ENCODE data around the gene NR1H3.

Gene NR1H3

GRCh38 chr11:47244448-47245350, 13.1 kb upstream of the NR1H3 start:
- DNase-seq (ENCODE audit: low read depth in 3 of 3): no peak

- no peak for DNase-seq (ENCODE audit: low read depth in 3 of 3)
Measured at GRCh38 chr11:47245611-47246357, 12.0 kb upstream of the NR1H3 start.

DNA sequence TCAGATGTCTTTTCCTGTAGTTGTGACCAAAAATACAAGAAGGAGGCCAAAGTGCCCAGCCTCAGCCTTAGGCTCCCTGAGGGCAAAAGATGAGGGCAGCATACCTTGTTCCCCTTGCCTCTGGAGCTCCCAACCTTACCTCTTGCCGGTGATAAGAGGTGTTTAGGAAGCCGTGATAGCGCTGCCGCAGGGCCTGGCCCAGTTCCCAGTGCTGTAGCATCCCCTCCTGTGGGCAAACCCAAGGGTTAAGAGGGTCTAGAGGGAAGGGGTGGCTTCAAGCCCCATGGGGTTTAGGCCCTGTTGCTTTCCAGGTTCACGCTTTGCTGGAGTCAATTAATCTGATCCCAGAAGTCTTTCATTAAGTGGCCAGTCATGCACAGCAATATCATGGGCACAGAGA, 10.3 kb upstream of the NR1H3 start:
- DNase-seq (ENCODE audit: low read depth in 3 of 3): no peak

GRCh38 chr11:47248304-47248663, 9.5 kb upstream of the NR1H3 start:
- no peak for DNase-seq (ENCODE audit: low read depth in 3 of 3)

DNA sequence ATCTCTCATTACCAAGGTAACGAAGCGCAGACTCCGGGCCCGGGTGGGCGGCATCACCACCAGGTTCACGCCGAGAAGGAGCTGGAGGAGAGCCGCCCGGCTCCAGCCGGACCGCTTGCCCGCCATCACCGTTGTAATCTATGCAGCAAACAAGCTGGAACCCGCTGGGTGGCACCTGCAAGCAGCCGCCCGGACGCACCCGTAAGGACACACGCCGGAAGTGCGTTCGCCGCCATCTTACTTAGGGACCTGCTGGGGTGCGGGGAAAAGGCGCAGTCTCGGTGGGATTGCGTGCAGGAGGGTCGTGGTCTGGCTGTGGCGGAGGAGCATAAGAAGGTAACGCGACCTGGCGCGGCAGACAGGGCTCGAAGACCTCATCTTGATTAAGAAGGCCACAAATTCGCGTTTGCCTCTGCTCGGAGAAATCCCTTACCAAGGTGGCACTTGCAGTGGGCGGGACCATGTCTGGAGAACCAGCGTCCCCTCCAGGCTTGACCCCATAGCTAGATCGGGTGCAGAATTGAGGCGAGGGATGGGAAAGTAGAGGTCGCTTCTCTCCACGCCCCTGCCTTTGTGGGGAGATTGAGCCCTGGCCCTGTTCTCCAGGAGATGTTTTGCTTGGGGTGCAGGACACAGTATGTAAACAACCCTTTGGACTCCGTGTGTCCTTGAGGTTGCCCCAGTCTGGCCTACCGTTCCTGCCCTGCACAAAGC, 9.0 kb upstream of the NR1H3 start, which contains the start of gene ACP2:
TSS of gene ACP2 (minus strand) at position 151 of the 714 bp plus-strand sequence. CDS start at position 126, 25 bp downstream.
- peak; percentile 75 to 83 (median 81) for DNase-seq (ENCODE audit: low read depth in 3 of 3)

GRCh38 chr11:47249378-47249715, 8.4 kb upstream of the NR1H3 start:
- DNase-seq (ENCODE audit: low read depth in 3 of 3): no peak

GRCh38 chr11:47251751-47252150, 6.0 kb upstream of the NR1H3 start:
- DNase-seq (ENCODE audit: low read depth in 3 of 3): no peak

DNA sequence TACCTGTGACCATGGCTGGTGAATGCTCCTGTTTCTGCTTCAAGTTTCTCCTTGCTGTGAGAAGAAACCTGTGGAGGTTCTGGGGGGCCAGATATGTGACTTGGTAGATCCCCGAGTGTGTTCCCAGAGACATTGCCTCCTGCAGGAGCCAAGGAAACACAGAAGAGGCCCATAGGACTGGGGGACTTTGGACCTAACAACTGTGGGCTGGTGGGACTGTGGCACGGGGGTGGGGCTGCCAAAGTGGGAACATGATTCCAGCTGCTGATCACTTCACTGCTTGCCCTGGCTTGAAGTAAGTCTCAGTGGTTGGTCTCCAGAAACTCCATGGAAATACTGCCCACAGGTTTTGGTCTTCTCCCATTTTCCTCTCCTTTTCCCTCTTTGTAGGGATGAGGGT, 4.1 kb upstream of the NR1H3 start:
- no peak for DNase-seq (ENCODE audit: low read depth in 3 of 3)

DNA sequence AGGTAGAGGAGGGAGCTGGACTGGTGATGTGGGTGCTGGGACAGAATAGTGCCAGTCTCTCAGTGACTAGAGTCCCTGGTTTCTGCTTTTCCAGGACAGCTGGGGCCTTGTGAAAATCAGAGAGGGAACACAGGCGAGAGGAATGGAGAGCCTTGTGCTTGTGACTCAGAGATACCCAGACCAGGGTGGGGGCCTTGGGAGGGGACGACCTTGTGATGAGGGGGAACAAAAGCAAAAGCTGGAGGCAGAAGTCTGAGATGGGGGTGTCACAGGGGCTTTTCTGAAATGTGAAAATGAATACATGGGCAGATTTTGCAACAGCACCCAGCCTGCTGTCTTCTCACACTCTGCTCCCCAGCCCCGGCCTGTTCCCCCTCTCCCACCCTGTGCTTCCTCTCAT, 3.4 kb upstream of the NR1H3 start:
- no peak for DNase-seq (ENCODE audit: low read depth in 3 of 3)

- DNase-seq (ENCODE audit: low read depth in 3 of 3): no peak
Measured at GRCh38 chr11:47256374-47256773, 1.4 kb upstream of the NR1H3 start.

DNA sequence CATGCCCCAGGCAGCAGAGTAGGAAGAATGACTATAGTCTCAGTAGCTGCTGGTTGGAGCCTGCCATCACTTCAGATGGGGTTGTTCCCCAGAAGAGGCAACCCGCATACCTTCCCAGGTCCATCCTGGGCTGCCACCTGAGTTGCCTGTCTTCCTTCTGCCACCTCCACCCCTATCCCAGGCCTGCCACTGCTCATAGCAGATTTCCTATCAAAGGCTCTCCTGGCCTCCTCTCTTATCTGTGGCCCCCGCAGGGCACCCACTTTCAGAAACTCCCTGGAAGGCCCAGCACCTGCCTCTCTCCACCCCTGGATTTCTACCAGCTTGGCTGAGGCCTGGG, 649 bp upstream of the NR1H3 start:
- DNase-seq (ENCODE audit: low read depth in 3 of 3): no peak

- no peak for DNase-seq (ENCODE audit: low read depth in 3 of 3)
Measured at GRCh38 chr11:47258317-47258902, 614 bp downstream of the NR1H3 start.

DNA sequence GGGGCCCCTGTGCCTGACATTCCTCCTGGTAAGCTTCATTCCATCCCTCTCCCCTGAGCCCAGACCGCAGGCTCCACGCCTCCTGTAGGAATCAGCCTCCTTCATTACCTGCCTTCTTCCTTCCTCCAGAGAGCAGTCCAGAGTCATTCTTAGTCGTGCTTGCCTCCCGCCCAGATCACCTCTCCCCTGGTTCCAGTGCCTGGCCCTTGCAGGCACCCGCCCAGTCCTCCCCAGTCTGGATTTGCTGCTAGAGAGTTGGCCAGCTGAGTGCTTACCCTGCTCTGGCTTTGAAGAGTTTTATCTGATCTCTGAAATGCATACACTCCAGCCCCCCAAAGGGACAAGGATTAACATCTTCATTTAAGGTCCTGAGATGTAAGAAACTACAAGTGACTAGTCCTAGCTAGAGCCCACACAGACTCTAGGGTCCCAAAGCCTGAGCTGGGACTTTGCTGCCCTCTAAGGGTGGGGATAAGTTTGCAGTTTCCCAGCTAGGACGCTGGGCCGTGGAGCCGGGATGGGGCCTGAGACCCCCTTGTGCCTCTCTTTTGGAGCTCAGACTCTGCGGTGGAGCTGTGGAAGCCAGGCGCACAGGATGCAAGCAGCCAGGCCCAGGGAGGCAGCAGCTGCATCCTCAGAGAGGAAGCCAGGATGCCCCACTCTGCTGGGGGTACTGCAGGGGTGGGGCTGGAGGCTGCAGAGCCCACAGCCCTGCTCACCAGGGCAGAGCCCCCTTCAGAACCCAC, 1.6 kb downstream of the NR1H3 start:
- no peak for DNase-seq (ENCODE audit: low read depth in 3 of 3)

GRCh38 chr11:47260366-47260765, 2.6 kb downstream of the NR1H3 start:
- no peak for DNase-seq (ENCODE audit: low read depth in 3 of 3)

DNA sequence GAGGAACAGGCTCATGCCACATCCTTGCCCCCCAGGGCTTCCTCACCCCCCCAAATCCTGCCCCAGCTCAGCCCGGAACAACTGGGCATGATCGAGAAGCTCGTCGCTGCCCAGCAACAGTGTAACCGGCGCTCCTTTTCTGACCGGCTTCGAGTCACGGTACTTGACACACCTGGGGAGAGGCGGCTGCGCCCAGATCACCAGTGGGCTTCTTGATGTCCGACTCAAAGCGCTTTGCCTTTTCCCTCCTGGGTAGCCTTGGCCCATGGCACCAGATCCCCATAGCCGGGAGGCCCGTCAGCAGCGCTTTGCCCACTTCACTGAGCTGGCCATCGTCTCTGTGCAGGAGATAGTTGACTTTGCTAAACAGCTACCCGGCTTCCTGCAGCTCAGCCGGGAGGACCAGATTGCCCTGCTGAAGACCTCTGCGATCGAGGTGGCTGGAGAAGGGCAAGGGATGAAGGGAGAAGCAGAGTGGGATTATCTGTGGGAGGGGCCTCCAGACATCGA, 3.5 kb downstream of the NR1H3 start:
- DNase-seq (ENCODE audit: low read depth in 3 of 3): no peak

DNA sequence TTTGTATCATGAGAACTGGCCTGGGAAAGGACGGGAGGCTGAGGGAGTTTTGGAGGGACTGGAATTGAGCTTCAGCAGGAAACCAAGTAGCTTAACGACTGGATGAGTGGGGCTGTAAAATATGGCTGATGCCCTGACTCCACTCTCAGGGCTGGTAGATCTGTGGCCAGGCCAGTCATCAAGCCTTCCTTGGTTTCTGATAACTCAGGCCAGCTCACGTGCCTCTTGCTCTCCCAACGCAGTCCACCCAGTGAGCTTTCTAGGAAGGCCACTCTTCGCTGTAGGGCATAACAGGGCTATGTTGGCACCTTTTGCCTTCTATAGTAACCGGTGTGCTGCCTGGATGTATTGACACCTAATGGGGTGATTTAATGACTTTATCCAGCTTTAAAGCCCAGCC, 6.3 kb downstream of the NR1H3 start:
- DNase-seq (ENCODE audit: low read depth in 3 of 3): no peak

DNA sequence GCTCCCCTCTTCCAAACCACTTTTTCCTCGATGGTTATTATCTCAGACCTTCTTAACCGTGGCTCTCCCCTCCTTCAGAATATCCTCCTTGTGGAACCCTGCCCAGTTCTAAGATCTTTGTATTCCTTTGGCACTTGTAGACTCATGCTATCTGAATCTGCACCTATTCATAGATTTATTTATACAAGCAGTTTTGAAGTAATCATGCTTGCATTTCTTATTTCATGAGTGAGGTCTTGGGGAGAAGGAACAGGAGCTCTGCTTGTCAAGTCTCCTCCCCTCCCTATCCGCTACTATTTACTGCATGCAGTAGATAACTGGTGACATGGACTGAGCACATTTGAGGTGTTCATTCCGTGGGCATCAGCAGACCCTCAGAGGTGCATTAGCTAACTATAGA, 6.7 kb downstream of the NR1H3 start:
- no peak for DNase-seq (ENCODE audit: low read depth in 3 of 3)

DNA sequence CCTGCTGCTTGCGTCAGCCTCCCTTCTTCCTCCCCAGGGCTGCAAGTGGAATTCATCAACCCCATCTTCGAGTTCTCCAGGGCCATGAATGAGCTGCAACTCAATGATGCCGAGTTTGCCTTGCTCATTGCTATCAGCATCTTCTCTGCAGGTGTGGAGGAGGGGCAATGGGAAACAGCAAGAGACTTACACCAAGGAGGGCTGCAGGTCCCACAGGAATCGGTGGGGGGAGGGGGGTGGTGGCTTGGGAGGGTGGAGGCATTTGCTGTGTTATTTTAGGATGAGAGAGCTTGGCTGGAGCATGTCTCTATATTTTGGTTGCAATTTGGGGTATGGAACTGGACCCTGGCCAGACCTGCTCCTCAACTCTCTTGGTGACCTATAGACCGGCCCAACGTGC, 10.1 kb downstream of the NR1H3 start:
- no peak for DNase-seq (ENCODE audit: low read depth in 3 of 3)

DNA sequence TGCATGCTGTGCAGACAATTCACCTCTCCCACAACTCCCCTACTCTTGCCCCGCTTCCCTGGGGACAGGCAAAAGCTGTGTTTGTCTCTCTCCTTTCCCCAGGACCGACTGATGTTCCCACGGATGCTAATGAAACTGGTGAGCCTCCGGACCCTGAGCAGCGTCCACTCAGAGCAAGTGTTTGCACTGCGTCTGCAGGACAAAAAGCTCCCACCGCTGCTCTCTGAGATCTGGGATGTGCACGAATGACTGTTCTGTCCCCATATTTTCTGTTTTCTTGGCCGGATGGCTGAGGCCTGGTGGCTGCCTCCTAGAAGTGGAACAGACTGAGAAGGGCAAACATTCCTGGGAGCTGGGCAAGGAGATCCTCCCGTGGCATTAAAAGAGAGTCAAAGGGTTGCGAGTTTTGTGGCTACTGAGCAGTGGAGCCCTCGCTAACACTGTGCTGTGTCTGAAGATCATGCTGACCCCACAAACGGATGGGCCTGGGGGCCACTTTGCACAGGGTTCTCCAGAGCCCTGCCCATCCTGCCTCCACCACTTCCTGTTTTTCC, 10.7 kb downstream of the NR1H3 start:
- DNase-seq (ENCODE audit: low read depth in 3 of 3): no peak

DNA sequence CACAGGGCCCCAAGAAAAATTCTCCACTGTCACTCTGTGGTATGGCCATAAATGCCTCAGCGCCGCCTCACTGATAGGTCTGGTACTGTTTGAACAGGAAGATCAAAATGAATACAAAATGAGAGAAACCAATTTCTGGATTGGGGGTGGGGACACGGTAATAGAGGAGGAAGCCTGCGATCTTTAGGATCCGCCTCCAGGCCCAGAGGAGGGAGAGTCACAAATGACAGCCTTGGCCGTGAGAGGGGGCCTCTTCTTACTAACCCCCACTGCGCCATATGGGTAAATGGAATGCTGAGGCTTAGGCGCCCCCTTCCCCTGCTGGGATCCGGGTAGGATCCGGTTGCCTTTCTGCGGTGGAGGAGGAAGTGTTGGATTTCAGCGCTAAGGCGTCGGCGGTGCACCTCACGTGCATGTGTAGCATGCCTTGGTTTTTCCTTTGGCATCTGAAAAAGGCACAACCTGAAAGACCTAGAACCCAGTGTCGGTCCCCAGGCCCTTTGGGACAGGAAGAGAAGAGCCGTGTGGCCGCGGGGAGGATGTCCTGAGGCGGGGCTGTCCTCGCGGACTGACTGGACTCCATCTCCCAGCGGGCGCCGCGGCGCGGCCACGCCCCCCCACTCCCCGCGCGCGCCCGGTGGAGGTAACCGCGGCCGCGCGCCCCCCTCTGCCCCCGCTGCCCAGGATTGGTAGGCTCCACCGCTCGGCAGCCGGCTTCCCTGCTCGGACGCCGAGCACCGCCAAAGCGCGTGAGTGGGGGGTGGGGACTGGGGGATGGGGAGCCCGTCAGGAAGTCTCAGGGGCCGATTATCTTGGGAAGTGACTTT, 11.4 kb downstream of the NR1H3 start:
- peak; percentile 63 to 83 (median 76) for DNase-seq (ENCODE audit: low read depth in 3 of 3)
